D721Med (cell line): ENCODE results near the gene CDHR4.

Experiments
- DNase-seq: peaks from one replicate; pipeline ENCODE4 v3.0.0; 2011; ENCODE audit warnings: low spot score; ENCODE audit not compliant: insufficient read length
- FAIRE-seq: peaks from 2 replicates; lab custom pipeline; 2011; peaks lifted over from hg19 to GRCh38; lab: Jason Lieb, UNC
- TF ChIP-seq, protein P1 (sequence below): IDR thresholded peaks from 2 replicates; pipeline ENCODE4 v1.5.1; 2012; ENCODE audit warnings: mild to moderate bottlenecking, control low read depth; ENCODE audit not compliant: insufficient read depth; ENCODE audit errors: missing control alignments

Gene CDHR4

GRCh38 chr3:49807431-49808114 lies 7.9 kb upstream of the CDHR4 start:
- DNase-seq: no peak
- TF ChIP-seq, protein P1, sequence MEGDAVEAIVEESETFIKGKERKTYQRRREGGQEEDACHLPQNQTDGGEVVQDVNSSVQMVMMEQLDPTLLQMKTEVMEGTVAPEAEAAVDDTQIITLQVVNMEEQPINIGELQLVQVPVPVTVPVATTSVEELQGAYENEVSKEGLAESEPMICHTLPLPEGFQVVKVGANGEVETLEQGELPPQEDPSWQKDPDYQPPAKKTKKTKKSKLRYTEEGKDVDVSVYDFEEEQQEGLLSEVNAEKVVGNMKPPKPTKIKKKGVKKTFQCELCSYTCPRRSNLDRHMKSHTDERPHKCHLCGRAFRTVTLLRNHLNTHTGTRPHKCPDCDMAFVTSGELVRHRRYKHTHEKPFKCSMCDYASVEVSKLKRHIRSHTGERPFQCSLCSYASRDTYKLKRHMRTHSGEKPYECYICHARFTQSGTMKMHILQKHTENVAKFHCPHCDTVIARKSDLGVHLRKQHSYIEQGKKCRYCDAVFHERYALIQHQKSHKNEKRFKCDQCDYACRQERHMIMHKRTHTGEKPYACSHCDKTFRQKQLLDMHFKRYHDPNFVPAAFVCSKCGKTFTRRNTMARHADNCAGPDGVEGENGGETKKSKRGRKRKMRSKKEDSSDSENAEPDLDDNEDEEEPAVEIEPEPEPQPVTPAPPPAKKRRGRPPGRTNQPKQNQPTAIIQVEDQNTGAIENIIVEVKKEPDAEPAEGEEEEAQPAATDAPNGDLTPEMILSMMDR: no peak
- FAIRE-seq: no peak

GRCh38 chr3:49806850-49807249 lies 7.2 kb upstream of the CDHR4 start:
- FAIRE-seq (no peak), DNase-seq (no peak)
- TF ChIP-seq, protein P1: no peak

DNA sequence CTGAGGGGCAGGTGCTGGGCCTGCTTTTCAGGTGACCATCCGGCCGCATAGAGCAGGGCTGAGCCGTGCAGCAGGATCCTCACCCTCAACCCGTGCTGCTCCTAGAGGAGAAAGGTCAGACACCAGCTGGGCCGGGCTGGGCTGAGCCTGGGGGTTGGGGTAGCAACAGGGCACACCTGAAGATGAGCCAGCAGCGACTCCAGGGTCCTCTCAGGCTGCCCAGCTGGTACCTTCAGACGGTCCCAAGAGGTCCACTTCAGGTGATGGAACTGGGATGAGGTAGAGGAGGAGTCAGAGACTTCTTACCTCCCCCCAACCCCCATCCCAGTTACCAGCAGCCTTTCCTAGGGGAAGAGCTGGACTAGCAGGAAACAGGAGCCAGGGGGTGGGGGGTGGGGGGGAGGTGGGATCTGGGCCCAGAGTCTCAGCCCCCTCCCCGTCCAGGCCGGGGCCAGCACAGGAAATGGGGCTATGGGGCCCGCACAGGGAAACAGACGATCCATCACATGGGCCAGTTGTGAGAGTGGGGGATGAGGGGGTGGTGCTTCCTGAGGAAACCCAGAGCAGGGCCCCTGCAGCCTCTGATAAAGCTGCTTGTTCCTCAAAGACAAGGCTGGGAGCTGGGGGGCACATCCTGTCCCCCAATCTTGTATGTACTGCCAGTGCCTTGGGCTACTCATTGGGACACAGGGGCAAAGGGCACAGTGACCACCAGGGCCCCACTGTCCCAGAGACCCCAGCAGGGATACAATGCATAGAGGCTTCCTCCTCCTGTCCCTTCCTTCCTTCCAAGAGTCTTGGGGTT lies 6.4 kb upstream of the CDHR4 start:
- FAIRE-seq (no peak), DNase-seq (no peak)
- TF ChIP-seq, protein P1: no peak

GRCh38 chr3:49805367-49805782 lies 5.7 kb upstream of the CDHR4 start:
- TF ChIP-seq, protein P1: no peak
- DNase-seq (no peak), FAIRE-seq (no peak)

DNA sequence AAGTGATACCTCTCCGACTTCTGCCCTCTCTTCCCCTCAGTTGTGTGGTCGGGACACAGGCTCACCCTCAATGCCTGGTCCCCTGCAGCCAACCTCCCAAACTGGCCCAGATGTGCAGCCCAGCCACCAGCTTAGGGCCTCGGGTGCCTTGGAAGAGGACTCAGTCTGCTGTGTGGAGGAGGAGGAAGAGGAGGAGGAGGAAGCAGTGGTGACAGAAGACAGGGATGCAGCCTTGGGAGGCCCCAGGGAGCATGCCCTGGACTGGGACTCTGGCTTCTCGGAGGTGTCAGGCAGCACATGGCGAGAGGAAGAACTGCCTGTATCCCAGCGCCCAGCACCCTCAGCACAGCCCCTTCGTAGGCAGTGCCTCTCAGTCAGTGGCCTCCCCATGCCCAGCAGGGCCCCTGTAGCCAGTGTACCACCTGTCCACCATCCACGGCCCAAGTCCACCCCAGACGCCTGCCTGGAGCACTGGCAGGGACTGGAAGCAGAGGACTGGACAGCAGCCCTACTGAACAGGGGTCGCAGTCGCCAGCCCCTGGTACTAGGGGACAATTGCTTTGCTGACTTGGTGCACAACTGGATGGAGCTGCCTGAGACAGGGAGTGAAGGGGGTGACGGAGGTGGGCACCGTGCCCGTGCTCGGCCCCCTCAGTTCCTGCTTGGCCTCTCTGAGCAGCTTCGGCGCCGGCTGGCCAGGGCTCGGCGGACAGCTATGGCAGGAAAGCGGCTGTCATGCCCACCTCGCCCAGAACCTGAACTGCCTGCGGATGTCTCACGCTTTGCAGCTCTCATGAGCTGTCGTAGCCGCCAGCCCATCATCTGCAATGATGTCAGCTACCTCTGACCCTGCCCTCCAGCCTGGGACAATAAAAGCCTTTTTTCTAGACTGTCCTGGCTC lies 4.7 kb upstream of the CDHR4 start:
- FAIRE-seq (no peak), DNase-seq (no peak)
- TF ChIP-seq, protein P1: no peak

DNA sequence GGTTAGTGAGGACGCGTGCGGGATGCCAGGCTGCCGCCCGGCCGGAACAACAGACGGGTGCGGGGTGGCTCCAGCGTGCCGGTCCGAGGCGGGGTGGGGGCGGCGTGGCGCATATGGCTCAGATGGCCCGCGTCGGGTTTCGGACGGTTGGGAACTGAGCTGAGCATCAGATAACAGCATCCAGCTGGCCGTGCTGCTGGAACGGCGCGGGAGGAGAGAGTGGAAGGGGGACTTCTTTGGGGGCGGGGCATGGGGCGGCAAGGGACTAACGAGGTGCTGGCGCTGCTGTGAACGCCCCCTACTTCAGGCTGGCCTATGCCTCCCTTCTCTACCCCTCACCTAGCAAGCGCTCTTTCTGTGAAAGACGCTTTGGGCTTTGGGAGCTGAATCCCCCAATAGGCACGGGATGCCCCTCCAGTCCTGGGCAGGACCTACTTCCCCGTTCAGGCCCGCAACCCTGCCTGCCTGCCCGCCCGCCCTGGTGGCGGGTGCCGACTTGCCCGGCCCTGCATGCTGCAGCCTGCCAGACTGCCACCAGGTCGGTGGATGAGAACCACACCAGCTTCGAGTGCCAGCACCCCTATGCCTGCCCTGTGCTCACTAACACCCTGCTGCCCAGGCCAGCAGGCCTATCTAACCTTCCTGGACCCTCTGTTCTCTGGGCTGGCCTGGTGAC lies 3.9 kb upstream of the CDHR4 start:
- DNase-seq: no peak
- TF ChIP-seq, protein P1: no peak
- FAIRE-seq: no peak
